GM23248 (cell line): Measurements from ENCODE around the gene PTPRF.

Source experiments
- EZH2 ChIP-seq: fragments of 200-600 bp; sonication (generic); IDR thresholded peaks from 2 replicates; pipeline ENCODE4 v1.6.1; 2018; ENCODE audit warnings: antibody characterized with exemption, mild to moderate bottlenecking; ENCODE audit not compliant: insufficient read depth, poor library complexity, severe bottlenecking
- EZH2phosphoT487 ChIP-seq: fragments of 200-600 bp; sonication (generic); IDR thresholded peaks from 2 replicates; pipeline ENCODE4 v1.6.1; 2018; ENCODE audit warnings: antibody characterized with exemption, moderate library complexity, mild to moderate bottlenecking, low read depth; ENCODE audit not compliant: insufficient read depth

DNA sequence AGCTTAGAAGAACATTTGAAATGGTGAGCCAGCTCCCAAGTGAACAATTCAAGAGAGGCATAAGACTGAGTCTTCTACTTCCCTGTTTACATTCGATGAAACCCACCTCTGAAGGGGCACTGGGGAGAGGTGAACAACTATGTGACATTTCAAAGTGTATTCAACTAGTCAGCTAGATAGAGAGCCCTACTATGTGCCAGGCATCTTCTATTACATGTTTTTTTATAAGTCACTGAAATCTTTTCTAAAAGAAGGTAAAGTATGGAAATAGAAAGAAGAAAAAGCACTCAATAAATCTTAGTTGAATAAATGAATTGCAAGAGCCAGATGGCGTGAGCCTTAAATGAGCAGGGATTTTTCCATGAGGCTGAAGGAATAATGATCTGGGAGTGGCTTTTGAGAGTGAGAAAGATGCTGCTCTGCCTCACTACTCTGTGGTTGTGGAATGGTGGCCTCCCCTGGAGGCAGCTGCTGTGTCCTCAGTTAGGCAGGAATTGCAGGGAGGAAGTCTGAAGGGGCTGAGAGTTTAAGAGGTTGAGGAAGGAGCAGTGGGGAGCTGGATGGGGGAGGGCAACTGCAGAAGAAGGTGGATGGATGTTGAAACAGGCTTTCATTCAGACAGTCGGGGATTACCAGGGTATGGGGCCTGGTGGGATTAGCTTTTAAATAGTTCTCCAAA is 10.4 kb upstream of the PTPRF start:
- TF ChIP-seq EZH2 (no peak), EZH2phosphoT487 (no peak)
